Measurements from ENCODE around the gene MKRN1. TPM values are rescaled to one million over a fixed set of nuclear protein-coding genes. Genes with fewer than 3 reads are reported as not detected.

MKRN1 gene
- total RNA-seq, 1 donor from 2014 or later: 95.7 TPM

DNA sequence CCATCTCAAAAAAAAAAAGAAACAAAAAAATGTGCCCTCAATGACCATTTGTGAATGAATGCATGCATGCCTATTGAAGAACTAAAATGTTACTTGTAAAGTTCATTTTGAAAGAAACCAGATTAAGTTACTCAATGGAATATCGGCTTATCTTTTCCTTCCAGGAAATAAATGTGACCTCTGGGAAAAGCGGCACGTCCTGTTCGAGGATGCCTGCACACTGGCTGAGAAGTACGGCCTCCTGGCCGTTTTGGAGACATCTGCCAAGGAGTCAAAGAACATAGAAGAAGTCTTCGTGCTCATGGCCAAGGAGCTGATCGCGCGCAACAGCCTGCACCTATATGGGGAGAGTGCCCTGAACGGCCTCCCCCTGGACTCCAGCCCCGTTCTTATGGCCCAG, 53.6 kb downstream of the MKRN1 start:
- no peaks in the 10 kb centered on the region for H3K4me1 ChIP-seq (ENCODE audit: insufficient read depth, low read length)
- H3K9me3 ChIP-seq (ENCODE audit: insufficient read depth, low read depth, low read length): no peaks in the 10 kb centered on the region
- no peak overlapping the region for H3K9ac ChIP-seq (ENCODE audit: low read length)
- DNase-seq (ENCODE audit: low read depth) (no peak), FAIRE-seq (no peak)
- H3K27me3 ChIP-seq (ENCODE audit: insufficient read depth, low read length): peaks cover 10% of the 10 kb centered on the region
- no peak overlapping the region for H3K4me3 ChIP-seq (ENCODE audit: insufficient read depth, low read depth, low read length)
- no peaks in the 10 kb centered on the region for H4K20me1 ChIP-seq (ENCODE audit: insufficient read depth, low read length)
- no peak overlapping the region for H3K4me2 ChIP-seq (ENCODE audit: low read length)
- Mint-ChIP-seq H3K27ac (ENCODE audit: unreplicated experiment) (no peak overlapping the region), H3K4me3 (ENCODE audit: unreplicated experiment) (no peak overlapping the region), H3K36me3 (ENCODE audit: low read depth, unreplicated experiment) (no peaks in the 10 kb centered on the region), H3K27me3 (ENCODE audit: low read depth, unreplicated experiment) (peaks cover 5% of the 10 kb centered on the region), H3K9me3 (ENCODE audit: unreplicated experiment) (peaks cover 4% of the 10 kb centered on the region), H3K4me1 (ENCODE audit: low read depth, unreplicated experiment) (no peaks in the 10 kb centered on the region)
- no peak for TF ChIP-seq EZH2 (IDR thresholded peaks at IDR 0.05; ENCODE audit: insufficient read depth, low read length)
- TF ChIP-seq, protein P1, sequence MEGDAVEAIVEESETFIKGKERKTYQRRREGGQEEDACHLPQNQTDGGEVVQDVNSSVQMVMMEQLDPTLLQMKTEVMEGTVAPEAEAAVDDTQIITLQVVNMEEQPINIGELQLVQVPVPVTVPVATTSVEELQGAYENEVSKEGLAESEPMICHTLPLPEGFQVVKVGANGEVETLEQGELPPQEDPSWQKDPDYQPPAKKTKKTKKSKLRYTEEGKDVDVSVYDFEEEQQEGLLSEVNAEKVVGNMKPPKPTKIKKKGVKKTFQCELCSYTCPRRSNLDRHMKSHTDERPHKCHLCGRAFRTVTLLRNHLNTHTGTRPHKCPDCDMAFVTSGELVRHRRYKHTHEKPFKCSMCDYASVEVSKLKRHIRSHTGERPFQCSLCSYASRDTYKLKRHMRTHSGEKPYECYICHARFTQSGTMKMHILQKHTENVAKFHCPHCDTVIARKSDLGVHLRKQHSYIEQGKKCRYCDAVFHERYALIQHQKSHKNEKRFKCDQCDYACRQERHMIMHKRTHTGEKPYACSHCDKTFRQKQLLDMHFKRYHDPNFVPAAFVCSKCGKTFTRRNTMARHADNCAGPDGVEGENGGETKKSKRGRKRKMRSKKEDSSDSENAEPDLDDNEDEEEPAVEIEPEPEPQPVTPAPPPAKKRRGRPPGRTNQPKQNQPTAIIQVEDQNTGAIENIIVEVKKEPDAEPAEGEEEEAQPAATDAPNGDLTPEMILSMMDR (IDR thresholded peaks at IDR 0.05; ENCODE audit: insufficient read depth, low read depth, low read length): no peak
- H2AFZ ChIP-seq (ENCODE audit: low read depth, low read length): no peak overlapping the region
- H3K36me3 ChIP-seq (ENCODE audit: insufficient read depth, low read length): no peaks in the 10 kb centered on the region
- no peaks in the 10 kb centered on the region for H3K79me2 ChIP-seq (ENCODE audit: insufficient read depth, low read length)
- H3K27ac ChIP-seq (ENCODE audit: low read depth, low read length): no peak overlapping the region

DNA sequence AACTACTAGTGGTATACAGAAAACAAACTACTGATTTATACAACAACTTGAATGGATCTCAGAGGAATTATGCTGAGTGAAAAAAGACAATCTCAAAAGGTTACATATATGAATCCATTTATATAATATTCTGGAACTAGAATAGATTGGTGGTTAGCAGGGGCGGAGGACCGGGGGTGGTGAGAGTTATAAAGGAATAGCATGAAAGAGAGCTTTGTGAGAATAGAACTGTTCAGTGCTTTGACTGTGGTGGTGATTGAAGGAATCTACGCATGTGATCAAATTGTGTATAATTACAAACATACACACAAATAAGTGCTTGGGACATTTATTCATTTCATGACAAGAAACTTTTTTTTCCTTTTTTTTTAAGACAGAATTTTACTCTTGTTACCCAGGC, 55.8 kb downstream of the MKRN1 start:
- H3K9me3 Mint-ChIP-seq (ENCODE audit: unreplicated experiment): no peaks in the 10 kb centered on the region
- H3K27ac ChIP-seq (ENCODE audit: low read depth, low read length): no peak overlapping the region
- H3K4me2 ChIP-seq (ENCODE audit: low read length): no peak overlapping the region
- H3K27ac Mint-ChIP-seq (ENCODE audit: unreplicated experiment): no peak overlapping the region
- H3K4me1 Mint-ChIP-seq (ENCODE audit: low read depth, unreplicated experiment): no peaks in the 10 kb centered on the region
- TF ChIP-seq, protein P1 (IDR thresholded peaks at IDR 0.05; ENCODE audit: insufficient read depth, low read depth, low read length): no peak
- no peak for TF ChIP-seq EZH2 (IDR thresholded peaks at IDR 0.05; ENCODE audit: insufficient read depth, low read length)
- no peaks in the 10 kb centered on the region for H3K9me3 ChIP-seq (ENCODE audit: insufficient read depth, low read depth, low read length)
- no peaks in the 10 kb centered on the region for H4K20me1 ChIP-seq (ENCODE audit: insufficient read depth, low read length)
- peaks cover 7% of the 10 kb centered on the region for H3K27me3 ChIP-seq (ENCODE audit: insufficient read depth, low read length)
- H2AFZ ChIP-seq (ENCODE audit: low read depth, low read length): no peak overlapping the region
- H3K36me3 ChIP-seq (ENCODE audit: insufficient read depth, low read length): no peaks in the 10 kb centered on the region
- H3K79me2 ChIP-seq (ENCODE audit: insufficient read depth, low read length): no peaks in the 10 kb centered on the region
- no peak overlapping the region for H3K9ac ChIP-seq (ENCODE audit: low read length)
- no peak overlapping the region for H3K4me3 Mint-ChIP-seq (ENCODE audit: unreplicated experiment)
- DNase-seq (ENCODE audit: low read depth): no peak
- H3K4me3 ChIP-seq (ENCODE audit: insufficient read depth, low read depth, low read length): no peak overlapping the region
- no peak for FAIRE-seq
- no peaks in the 10 kb centered on the region for H3K36me3 Mint-ChIP-seq (ENCODE audit: low read depth, unreplicated experiment)
- H3K27me3 Mint-ChIP-seq (ENCODE audit: low read depth, unreplicated experiment): peaks cover 3% of the 10 kb centered on the region
- H3K4me1 ChIP-seq (ENCODE audit: insufficient read depth, low read length): no peaks in the 10 kb centered on the region

DNA sequence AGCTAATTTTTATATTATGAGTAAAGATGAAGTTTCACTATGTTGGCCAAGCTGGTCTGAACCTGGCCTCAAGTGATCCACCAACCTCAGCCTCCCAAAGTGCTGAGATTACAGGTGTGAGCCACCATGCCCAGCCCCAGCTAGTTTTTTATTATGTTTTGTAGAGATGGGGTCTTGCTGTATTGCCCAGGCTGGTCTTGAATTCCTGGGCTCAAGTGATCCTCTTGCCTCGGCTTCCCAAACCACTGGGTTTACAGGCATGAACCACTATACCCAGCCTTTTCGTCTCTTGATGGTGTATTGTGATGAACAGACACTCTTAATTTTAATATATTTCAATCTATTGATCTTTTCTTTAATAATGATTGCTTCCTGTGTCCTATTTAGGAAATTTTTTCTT, 57.8 kb downstream of the MKRN1 start:
- Mint-ChIP-seq H3K36me3 (ENCODE audit: low read depth, unreplicated experiment) (no peaks in the 10 kb centered on the region), H3K4me1 (ENCODE audit: low read depth, unreplicated experiment) (no peaks in the 10 kb centered on the region), H3K4me3 (ENCODE audit: unreplicated experiment) (no peak overlapping the region), H3K9me3 (ENCODE audit: unreplicated experiment) (no peaks in the 10 kb centered on the region), H3K27me3 (ENCODE audit: low read depth, unreplicated experiment) (peaks cover 2% of the 10 kb centered on the region), H3K27ac (ENCODE audit: unreplicated experiment) (no peak overlapping the region)
- TF ChIP-seq, protein P1 (IDR thresholded peaks at IDR 0.05; ENCODE audit: insufficient read depth, low read depth, low read length): no peak
- TF ChIP-seq EZH2 (IDR thresholded peaks at IDR 0.05; ENCODE audit: insufficient read depth, low read length): no peak
- H3K27me3 ChIP-seq (ENCODE audit: insufficient read depth, low read length): peaks cover 4% of the 10 kb centered on the region
- H3K79me2 ChIP-seq (ENCODE audit: insufficient read depth, low read length): no peaks in the 10 kb centered on the region
- H3K9ac ChIP-seq (ENCODE audit: low read length): no peak overlapping the region
- H4K20me1 ChIP-seq (ENCODE audit: insufficient read depth, low read length): no peaks in the 10 kb centered on the region
- DNase-seq (ENCODE audit: low read depth) (no peak), FAIRE-seq (no peak)
- H3K4me1 ChIP-seq (ENCODE audit: insufficient read depth, low read length): no peaks in the 10 kb centered on the region
- no peak overlapping the region for H2AFZ ChIP-seq (ENCODE audit: low read depth, low read length)
- H3K36me3 ChIP-seq (ENCODE audit: insufficient read depth, low read length): no peaks in the 10 kb centered on the region
- H3K4me3 ChIP-seq (ENCODE audit: insufficient read depth, low read depth, low read length): no peak overlapping the region
- H3K4me2 ChIP-seq (ENCODE audit: low read length): no peak overlapping the region
- no peak overlapping the region for H3K27ac ChIP-seq (ENCODE audit: low read depth, low read length)
- H3K9me3 ChIP-seq (ENCODE audit: insufficient read depth, low read depth, low read length): no peaks in the 10 kb centered on the region

Data from astrocyte (in vitro differentiated cells and primary cell).